GM23338 (cell line): ENCODE measurements around the gene GNPTG. TPM values are rescaled to one million over a fixed set of nuclear protein-coding genes. Genes with fewer than 3 reads are reported as not detected.

Experiments
- ATAC-seq: fragments of 200-7000 bp; cut with Tn5 transposase; 3 replicates; pipeline ENCODE4 v1.9.1; 2020
- DNase-seq: peaks from one replicate; pipeline ENCODE4 v3.0.0-alpha.2; 2015; ENCODE audit warnings: low spot score
- H2AFZ ChIP-seq: fragments of 200-600 bp; sonication (generic); 2 replicates; pipeline ENCODE4 v1.8.0; 2016; ENCODE audit warnings: antibody characterized with exemption, mild to moderate bottlenecking, moderate library complexity
- H3F3A ChIP-seq: fragments of 200-600 bp; sonication (generic); replicated peaks from 2 replicates; pipeline ENCODE4 v1.8.0; 2017; ENCODE audit warnings: antibody characterized with exemption, mixed run types, low read depth
- H3K27ac ChIP-seq: fragments of 200-600 bp; sonication (generic); 2 replicates; pipeline ENCODE4 v1.6.1; 2016; ENCODE audit warnings: low read depth
- H3K27me3 ChIP-seq: fragments of 200-600 bp; sonication (generic); 2 replicates; pipeline ENCODE4 v1.8.0; 2016; ENCODE audit warnings: mild to moderate bottlenecking, mixed run types, moderate library complexity; ENCODE audit not compliant: insufficient read depth
- H3K36me3 ChIP-seq: fragments of 200-600 bp; sonication (generic); 2 replicates; pipeline ENCODE4 v1.8.0; 2016; ENCODE audit warnings: mild to moderate bottlenecking; ENCODE audit not compliant: insufficient read depth
- H3K4me1 ChIP-seq: fragments of 200-600 bp; sonication (generic); 2 replicates; pipeline ENCODE4 v1.8.0; 2016; ENCODE audit warnings: mild to moderate bottlenecking, moderate library complexity; ENCODE audit not compliant: insufficient read depth
- H3K4me2 ChIP-seq: fragments of 200-600 bp; sonication (generic); 2 replicates; pipeline ENCODE4 v1.7.1; 2017; ENCODE audit warnings: mixed run types
- H3K4me3 ChIP-seq: fragments of 200-600 bp; sonication (generic); 2 replicates; pipeline ENCODE4 v1.6.1; 2016; ENCODE audit warnings: mixed run types
- H3K79me2 ChIP-seq: fragments of 200-600 bp; sonication (generic); replicated peaks from 2 replicates; pipeline ENCODE4 v1.8.0; 2017; ENCODE audit warnings: mild to moderate bottlenecking; ENCODE audit not compliant: insufficient read depth
- H3K9me2 ChIP-seq: fragments of 200-600 bp; sonication (generic); 2 replicates; pipeline ENCODE4 v1.8.0; 2017; ENCODE audit not compliant: insufficient read depth
- H4K20me1 ChIP-seq: fragments of 200-600 bp; sonication (generic); replicated peaks from 2 replicates; pipeline ENCODE4 v1.8.0; 2017; ENCODE audit warnings: mild to moderate bottlenecking; ENCODE audit not compliant: insufficient read depth
- H3K27ac Mint-ChIP-seq: 2 replicates; pipeline ENCODE4 v1.8.0; 2020; ENCODE audit warnings: inconsistent platforms, mild to moderate bottlenecking, moderate library complexity, mixed read lengths
- H3K27me3 Mint-ChIP-seq: 3 replicates; pipeline ENCODE4 v1.8.0; 2022; ENCODE audit warnings: low read depth, mild to moderate bottlenecking, moderate library complexity, mixed read lengths, inconsistent platforms; ENCODE audit not compliant: insufficient read depth, poor library complexity
- H3K36me3 Mint-ChIP-seq: 3 replicates; pipeline ENCODE4 v1.8.0; 2021; ENCODE audit warnings: low read depth, mild to moderate bottlenecking, inconsistent platforms, moderate library complexity, mixed read lengths
- H3K4me1 Mint-ChIP-seq: 3 replicates; pipeline ENCODE4 v1.8.0; 2020; ENCODE audit warnings: mild to moderate bottlenecking, inconsistent platforms, mixed read lengths
- H3K4me3 Mint-ChIP-seq: 3 replicates; pipeline ENCODE4 v1.8.0; 2021; ENCODE audit warnings: moderate library complexity, mild to moderate bottlenecking, inconsistent platforms, mixed read lengths
- H3K9me3 Mint-ChIP-seq: 3 replicates; pipeline ENCODE4 v1.8.0; 2020; ENCODE audit warnings: moderate library complexity, mild to moderate bottlenecking, inconsistent platforms, mixed read lengths
- CREB1 ChIP-seq: fragments of 250-450 bp; sonication (Bioruptor Pico); IDR thresholded peaks from 2 replicates; pipeline ENCODE4 v1.5.0; 2020; ENCODE audit warnings: low read depth, mild to moderate bottlenecking, moderate library complexity
- EZH2 ChIP-seq: fragments of 200-600 bp; sonication (generic); IDR thresholded peaks from one replicate; pipeline ENCODE4 v1.8.0; 2017; ENCODE audit warnings: antibody characterized with exemption, mild to moderate bottlenecking, low read depth; ENCODE audit not compliant: unreplicated experiment
- EZH2phosphoT487 ChIP-seq: fragments of 200-600 bp; sonication (generic); IDR thresholded peaks from one replicate; pipeline ENCODE4 v1.8.1; 2018; ENCODE audit warnings: antibody characterized with exemption; ENCODE audit not compliant: unreplicated experiment
- JUNB ChIP-seq: IDR thresholded peaks from one replicate; pipeline ENCODE4 v1.6.1; 2016; ENCODE audit warnings: antibody characterized with exemption; ENCODE audit not compliant: unreplicated experiment
- NANOG ChIP-seq: IDR thresholded peaks from 2 replicates; pipeline ENCODE4 v1.6.1; 2016; ENCODE audit warnings: antibody characterized with exemption, borderline replicate concordance
- POLR2AphosphoS5 ChIP-seq: IDR thresholded peaks from 2 replicates; pipeline ENCODE4 v1.6.1; 2016; ENCODE audit warnings: antibody characterized with exemption, low read depth
- STAT1 ChIP-seq: IDR thresholded peaks from one replicate; pipeline ENCODE4 v1.6.1; 2016; ENCODE audit warnings: antibody characterized with exemption; ENCODE audit not compliant: unreplicated experiment
- ZNF114 ChIP-seq: fragments of 250-450 bp; sonication (Bioruptor Pico); IDR thresholded peaks from 2 replicates; pipeline ENCODE4 v1.5.0; 2020; ENCODE audit warnings: mild to moderate bottlenecking, moderate library complexity
- ZNF331 ChIP-seq: fragments of 250-450 bp; sonication (Bioruptor Pico); IDR thresholded peaks from 2 replicates; pipeline ENCODE4 v1.5.0; 2020; ENCODE audit warnings: low read depth, mild to moderate bottlenecking, moderate library complexity
- polyA plus RNA-seq: library from polyadenylated mRNA; unstranded; fragments of >200 nt; fragmentation: Nextera tagmentation; extraction: Ambion mirVana; gene quantifications from 2 replicates; pipeline ENCODE4 v1.2.1, GENCODE V29; 2016
- total RNA-seq: library from RNA; depleted of rRNA; stranded (reverse); fragments of >200 nt; shearing (Covaris generic); gene quantifications from 2 replicates; pipeline ENCODE4 v1.2.3, GENCODE V29; 2014
- TF ChIP-seq, protein P1 (sequence below), 2 experiments: fragments of 200-600 bp in 1 of 2; sonication (generic) in 1 of 2; conservative IDR thresholded peaks; 2 replicates each; pipeline versions ENCODE4 v1.5.1 to v1.6.1; 2016 to 2017; ENCODE audit warnings: antibody characterized with exemption in 2 of 2, low read depth in 2 of 2, mild to moderate bottlenecking in 2 of 2, moderate library complexity in 1 of 2
- TF ChIP-seq, protein P2 (sequence below): IDR thresholded peaks from one replicate; pipeline ENCODE4 v1.6.1; 2018; ENCODE audit warnings: antibody characterized with exemption; ENCODE audit not compliant: unreplicated experiment
- TF ChIP-seq, protein P3 (sequence below): IDR thresholded peaks from 2 replicates; pipeline ENCODE4 v1.6.1; 2016; ENCODE audit warnings: antibody characterized with exemption
- TF ChIP-seq, protein P4 (sequence below): fragments of 250-450 bp; sonication (Bioruptor Pico); IDR thresholded peaks from 2 replicates; pipeline ENCODE4 v1.5.0; 2020; ENCODE audit warnings: mild to moderate bottlenecking, moderate library complexity

GNPTG gene
- total and polyA plus RNA-seq, 2 experiments from 2014 or later = 23.3 to 41.0 TPM

DNA sequence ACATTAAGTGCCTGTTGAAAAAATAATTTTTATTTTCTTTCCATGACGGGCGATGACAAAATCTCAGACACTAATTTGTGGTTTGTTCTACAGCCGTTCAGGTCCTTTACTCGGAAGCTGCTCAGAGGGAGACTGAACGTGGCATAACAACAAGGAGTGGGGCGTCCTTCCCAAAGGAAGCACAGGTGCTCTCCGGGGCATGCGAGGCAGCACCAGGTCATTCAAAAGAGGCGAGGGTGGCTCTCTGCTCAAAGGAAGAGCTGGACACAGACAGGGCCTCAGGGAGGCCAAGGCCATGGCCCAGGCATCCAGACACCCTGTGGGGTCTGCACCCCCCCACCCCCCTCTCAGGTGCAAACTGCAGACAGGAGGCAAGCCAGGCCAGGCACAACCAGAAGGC lies 46.6 kb downstream of the GNPTG start:
- H2AFZ ChIP-seq = no peak overlapping the region
- Mint-ChIP-seq H3K27me3 (peaks cover 10% of the 10 kb centered on the region), H3K27ac (no peak overlapping the region), H3K9me3 (no peaks in the 10 kb centered on the region), H3K36me3 (peaks cover 13% of the 10 kb centered on the region; the same call in 2 of the 3 replicates), H3K4me1 (no peaks in the 10 kb centered on the region; the same call in 2 of the 3 replicates), H3K4me3 (no peak overlapping the region; the same call in 2 of the 3 replicates)
- TF ChIP-seq, protein P1, sequence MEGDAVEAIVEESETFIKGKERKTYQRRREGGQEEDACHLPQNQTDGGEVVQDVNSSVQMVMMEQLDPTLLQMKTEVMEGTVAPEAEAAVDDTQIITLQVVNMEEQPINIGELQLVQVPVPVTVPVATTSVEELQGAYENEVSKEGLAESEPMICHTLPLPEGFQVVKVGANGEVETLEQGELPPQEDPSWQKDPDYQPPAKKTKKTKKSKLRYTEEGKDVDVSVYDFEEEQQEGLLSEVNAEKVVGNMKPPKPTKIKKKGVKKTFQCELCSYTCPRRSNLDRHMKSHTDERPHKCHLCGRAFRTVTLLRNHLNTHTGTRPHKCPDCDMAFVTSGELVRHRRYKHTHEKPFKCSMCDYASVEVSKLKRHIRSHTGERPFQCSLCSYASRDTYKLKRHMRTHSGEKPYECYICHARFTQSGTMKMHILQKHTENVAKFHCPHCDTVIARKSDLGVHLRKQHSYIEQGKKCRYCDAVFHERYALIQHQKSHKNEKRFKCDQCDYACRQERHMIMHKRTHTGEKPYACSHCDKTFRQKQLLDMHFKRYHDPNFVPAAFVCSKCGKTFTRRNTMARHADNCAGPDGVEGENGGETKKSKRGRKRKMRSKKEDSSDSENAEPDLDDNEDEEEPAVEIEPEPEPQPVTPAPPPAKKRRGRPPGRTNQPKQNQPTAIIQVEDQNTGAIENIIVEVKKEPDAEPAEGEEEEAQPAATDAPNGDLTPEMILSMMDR (conservative IDR thresholded peaks at IDR 0.05; ENCODE audit: low read depth in 2 of 2) = no peak
- TF ChIP-seq POLR2AphosphoS5 (no peak), EZH2 (no peak), ZNF331 (CRISPR knock-in tag) (no peak), EZH2phosphoT487 (no peak), ZNF114 (no peak), JUNB (no peak), STAT1 (no peak), NANOG (no peak), CREB1 (CRISPR knock-in tag) (no peak)
- TF ChIP-seq, protein P2, sequence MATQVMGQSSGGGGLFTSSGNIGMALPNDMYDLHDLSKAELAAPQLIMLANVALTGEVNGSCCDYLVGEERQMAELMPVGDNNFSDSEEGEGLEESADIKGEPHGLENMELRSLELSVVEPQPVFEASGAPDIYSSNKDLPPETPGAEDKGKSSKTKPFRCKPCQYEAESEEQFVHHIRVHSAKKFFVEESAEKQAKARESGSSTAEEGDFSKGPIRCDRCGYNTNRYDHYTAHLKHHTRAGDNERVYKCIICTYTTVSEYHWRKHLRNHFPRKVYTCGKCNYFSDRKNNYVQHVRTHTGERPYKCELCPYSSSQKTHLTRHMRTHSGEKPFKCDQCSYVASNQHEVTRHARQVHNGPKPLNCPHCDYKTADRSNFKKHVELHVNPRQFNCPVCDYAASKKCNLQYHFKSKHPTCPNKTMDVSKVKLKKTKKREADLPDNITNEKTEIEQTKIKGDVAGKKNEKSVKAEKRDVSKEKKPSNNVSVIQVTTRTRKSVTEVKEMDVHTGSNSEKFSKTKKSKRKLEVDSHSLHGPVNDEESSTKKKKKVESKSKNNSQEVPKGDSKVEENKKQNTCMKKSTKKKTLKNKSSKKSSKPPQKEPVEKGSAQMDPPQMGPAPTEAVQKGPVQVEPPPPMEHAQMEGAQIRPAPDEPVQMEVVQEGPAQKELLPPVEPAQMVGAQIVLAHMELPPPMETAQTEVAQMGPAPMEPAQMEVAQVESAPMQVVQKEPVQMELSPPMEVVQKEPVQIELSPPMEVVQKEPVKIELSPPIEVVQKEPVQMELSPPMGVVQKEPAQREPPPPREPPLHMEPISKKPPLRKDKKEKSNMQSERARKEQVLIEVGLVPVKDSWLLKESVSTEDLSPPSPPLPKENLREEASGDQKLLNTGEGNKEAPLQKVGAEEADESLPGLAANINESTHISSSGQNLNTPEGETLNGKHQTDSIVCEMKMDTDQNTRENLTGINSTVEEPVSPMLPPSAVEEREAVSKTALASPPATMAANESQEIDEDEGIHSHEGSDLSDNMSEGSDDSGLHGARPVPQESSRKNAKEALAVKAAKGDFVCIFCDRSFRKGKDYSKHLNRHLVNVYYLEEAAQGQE = no peak
- TF ChIP-seq, protein P3, sequence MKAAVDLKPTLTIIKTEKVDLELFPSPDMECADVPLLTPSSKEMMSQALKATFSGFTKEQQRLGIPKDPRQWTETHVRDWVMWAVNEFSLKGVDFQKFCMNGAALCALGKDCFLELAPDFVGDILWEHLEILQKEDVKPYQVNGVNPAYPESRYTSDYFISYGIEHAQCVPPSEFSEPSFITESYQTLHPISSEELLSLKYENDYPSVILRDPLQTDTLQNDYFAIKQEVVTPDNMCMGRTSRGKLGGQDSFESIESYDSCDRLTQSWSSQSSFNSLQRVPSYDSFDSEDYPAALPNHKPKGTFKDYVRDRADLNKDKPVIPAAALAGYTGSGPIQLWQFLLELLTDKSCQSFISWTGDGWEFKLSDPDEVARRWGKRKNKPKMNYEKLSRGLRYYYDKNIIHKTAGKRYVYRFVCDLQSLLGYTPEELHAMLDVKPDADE = no peak
- TF ChIP-seq, protein P4, sequence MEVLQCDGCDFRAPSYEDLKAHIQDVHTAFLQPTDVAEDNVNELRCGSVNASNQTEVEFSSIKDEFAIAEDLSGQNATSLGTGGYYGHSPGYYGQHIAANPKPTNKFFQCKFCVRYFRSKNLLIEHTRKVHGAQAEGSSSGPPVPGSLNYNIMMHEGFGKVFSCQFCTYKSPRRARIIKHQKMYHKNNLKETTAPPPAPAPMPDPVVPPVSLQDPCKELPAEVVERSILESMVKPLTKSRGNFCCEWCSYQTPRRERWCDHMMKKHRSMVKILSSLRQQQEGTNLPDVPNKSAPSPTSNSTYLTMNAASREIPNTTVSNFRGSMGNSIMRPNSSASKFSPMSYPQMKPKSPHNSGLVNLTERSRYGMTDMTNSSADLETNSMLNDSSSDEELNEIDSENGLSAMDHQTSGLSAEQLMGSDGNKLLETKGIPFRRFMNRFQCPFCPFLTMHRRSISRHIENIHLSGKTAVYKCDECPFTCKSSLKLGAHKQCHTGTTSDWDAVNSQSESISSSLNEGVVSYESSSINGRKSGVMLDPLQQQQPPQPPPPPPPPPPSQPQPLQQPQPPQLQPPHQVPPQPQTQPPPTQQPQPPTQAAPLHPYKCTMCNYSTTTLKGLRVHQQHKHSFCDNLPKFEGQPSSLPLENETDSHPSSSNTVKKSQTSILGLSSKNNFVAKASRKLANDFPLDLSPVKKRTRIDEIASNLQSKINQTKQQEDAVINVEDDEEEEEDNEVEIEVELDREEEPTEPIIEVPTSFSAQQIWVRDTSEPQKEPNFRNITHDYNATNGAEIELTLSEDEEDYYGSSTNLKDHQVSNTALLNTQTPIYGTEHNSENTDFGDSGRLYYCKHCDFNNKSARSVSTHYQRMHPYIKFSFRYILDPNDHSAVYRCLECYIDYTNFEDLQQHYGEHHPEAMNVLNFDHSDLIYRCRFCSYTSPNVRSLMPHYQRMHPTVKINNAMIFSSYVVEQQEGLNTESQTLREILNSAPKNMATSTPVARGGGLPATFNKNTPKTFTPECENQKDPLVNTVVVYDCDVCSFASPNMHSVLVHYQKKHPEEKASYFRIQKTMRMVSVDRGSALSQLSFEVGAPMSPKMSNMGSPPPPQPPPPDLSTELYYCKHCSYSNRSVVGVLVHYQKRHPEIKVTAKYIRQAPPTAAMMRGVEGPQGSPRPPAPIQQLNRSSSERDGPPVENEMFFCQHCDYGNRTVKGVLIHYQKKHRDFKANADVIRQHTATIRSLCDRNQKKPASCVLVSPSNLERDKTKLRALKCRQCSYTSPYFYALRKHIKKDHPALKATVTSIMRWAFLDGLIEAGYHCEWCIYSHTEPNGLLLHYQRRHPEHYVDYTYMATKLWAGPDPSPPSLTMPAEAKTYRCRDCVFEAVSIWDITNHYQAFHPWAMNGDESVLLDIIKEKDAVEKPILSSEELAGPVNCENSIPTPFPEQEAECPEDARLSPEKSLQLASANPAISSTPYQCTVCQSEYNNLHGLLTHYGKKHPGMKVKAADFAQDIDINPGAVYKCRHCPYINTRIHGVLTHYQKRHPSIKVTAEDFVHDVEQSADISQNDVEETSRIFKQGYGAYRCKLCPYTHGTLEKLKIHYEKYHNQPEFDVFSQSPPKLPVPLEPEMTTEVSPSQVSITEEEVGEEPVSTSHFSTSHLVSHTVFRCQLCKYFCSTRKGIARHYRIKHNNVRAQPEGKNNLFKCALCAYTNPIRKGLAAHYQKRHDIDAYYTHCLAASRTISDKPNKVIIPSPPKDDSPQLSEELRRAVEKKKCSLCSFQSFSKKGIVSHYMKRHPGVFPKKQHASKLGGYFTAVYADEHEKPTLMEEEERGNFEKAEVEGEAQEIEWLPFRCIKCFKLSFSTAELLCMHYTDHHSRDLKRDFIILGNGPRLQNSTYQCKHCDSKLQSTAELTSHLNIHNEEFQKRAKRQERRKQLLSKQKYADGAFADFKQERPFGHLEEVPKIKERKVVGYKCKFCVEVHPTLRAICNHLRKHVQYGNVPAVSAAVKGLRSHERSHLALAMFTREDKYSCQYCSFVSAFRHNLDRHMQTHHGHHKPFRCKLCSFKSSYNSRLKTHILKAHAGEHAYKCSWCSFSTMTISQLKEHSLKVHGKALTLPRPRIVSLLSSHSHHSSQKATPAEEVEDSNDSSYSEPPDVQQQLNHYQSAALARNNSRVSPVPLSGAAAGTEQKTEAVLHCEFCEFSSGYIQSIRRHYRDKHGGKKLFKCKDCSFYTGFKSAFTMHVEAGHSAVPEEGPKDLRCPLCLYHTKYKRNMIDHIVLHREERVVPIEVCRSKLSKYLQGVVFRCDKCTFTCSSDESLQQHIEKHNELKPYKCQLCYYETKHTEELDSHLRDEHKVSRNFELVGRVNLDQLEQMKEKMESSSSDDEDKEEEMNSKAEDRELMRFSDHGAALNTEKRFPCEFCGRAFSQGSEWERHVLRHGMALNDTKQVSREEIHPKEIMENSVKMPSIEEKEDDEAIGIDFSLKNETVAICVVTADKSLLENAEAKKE = no peak
- H3K4me1 ChIP-seq = no peaks in the 10 kb centered on the region
- ATAC-seq (no peak), DNase-seq (no peak)
- no peak overlapping the region for H3K4me2 ChIP-seq
- no peaks in the 10 kb centered on the region for H3F3A ChIP-seq
- no peaks in the 10 kb centered on the region for H3K79me2 ChIP-seq
- no peaks in the 10 kb centered on the region for H3K27me3 ChIP-seq
- H4K20me1 ChIP-seq = no peaks in the 10 kb centered on the region; the same call in 1 of the 2 replicates
- no peaks in the 10 kb centered on the region for H3K36me3 ChIP-seq
- H3K27ac ChIP-seq = no peak overlapping the region
- H3K9me2 ChIP-seq = no peaks in the 10 kb centered on the region
- no peak overlapping the region for H3K4me3 ChIP-seq
